HCT116 (cell line): ENCODE results near the gene RAP1A. TPM values are rescaled to one million over a fixed set of nuclear protein-coding genes. Genes with fewer than 3 reads are reported as not detected.

Experiments used
- ATAC-seq: fragments of 200-7000 bp; cut with Tn5 transposase; 2 replicates; pipeline ENCODE4 v1.9.1; 2020; ENCODE audit warnings: mild to moderate bottlenecking, moderate library complexity
- BruUV-seq: library from RNA; stranded (reverse); fragments of 400-500 nt; replicated peaks from 2 replicates; lab custom pipeline; 2021; lab: Mats Ljungman, UMichigan
- CTCF ChIA-PET: fragments of 300-600 bp; sonication (Branson Sonifier 250); formaldehyde crosslinking; loops from one replicate; lab custom pipeline; 2021; ENCODE audit warnings: antibody characterized with exemption; lab: Charles Lee
- POLR2A ChIA-PET: fragments of 300-600, 350-600 bp; sonication (Branson Sonifier 250); formaldehyde crosslinking; loops from one replicate; lab custom pipeline; 2021; ENCODE audit warnings: antibody characterized with exemption; lab: Charles Lee
- RAD21 ChIA-PET, 2 experiments: fragments of 300-600 bp; sonication (Branson Sonifier 250); formaldehyde crosslinking; loops; one replicate each; lab custom pipeline; 2023; ENCODE audit warnings: low total read pairs in 2 of 2; ENCODE audit not compliant: uncharacterized antibody in 2 of 2, unreplicated experiment in 2 of 2, low non-redundant PET in 1 of 2; lab: Charles Lee
- DNase-seq: peaks from one replicate; pipeline ENCODE4 v3.0.0-alpha.2; 2010; ENCODE audit warnings: low read depth, low spot score
- H2AFZ ChIP-seq: fragments of 200-600 bp; shearing (Covaris generic), sonication (generic); 2 replicates; pipeline ENCODE4 v1.6.1; 2017; ENCODE audit warnings: low read depth, mixed run types, mixed read lengths, antibody characterized with exemption, low read length; ENCODE audit not compliant: poor library complexity, severe bottlenecking
- H3K27ac ChIP-seq: 2 replicates; pipeline ENCODE4 v1.5.1; 2012; ENCODE audit warnings: low read depth, low read length
- H3K27me3 ChIP-seq: fragments of 200-600 bp; sonication (generic); 2 replicates; pipeline ENCODE4 v1.6.1; 2016; ENCODE audit warnings: mixed run types, low read length, mixed read lengths; ENCODE audit not compliant: insufficient read depth
- H3K36me3 ChIP-seq, 2 experiments: fragments of 200-500 bp in 1 of 2; fragments of 200-600 bp in 1 of 2; sonication (Bioruptor generic) in 1 of 2; sonication (generic) in 1 of 2; 2 replicates each; pipeline versions ENCODE4 v1.5.1 to v1.6.1; 2014 to 2016; ENCODE audit warnings: low read length in 2 of 2, inconsistent platforms in 1 of 2, mixed read lengths in 1 of 2, mixed run types in 1 of 2; ENCODE audit not compliant: insufficient read depth in 2 of 2, control insufficient read depth in 1 of 2
- H3K4me1 ChIP-seq, 2 experiments: fragments of 200-600 bp in 1 of 2; sonication (generic) in 1 of 2; 2 replicates each; pipeline versions ENCODE4 v1.5.1 to v1.6.1; 2012 to 2017; ENCODE audit warnings: low read length in 2 of 2, inconsistent platforms in 1 of 2, mild to moderate bottlenecking in 1 of 2, mixed read lengths in 1 of 2, mixed run types in 1 of 2, moderate library complexity in 1 of 2; ENCODE audit not compliant: insufficient read depth in 2 of 2, control insufficient read depth in 1 of 2
- H3K4me2 ChIP-seq: fragments of 200-600 bp; sonication (generic); 2 replicates; pipeline ENCODE4 v1.6.1; 2017; ENCODE audit warnings: mixed run types, low read length, mixed read lengths
- H3K4me3 ChIP-seq, 2 experiments: fragments of 200-600 bp in 1 of 2; sonication (generic) in 1 of 2; replicated peaks in 1 of 2; 2 replicates each; pipeline ENCODE4 v1.5.1; 2011 to 2016; ENCODE audit warnings: low read length in 2 of 2, control low read depth in 1 of 2, low read depth in 1 of 2, mild to moderate bottlenecking in 1 of 2, mixed read lengths in 1 of 2, mixed run types in 1 of 2
- H3K79me2 ChIP-seq: fragments of 200-600 bp; sonication (generic); 2 replicates; pipeline ENCODE4 v1.6.1; 2017; ENCODE audit warnings: mild to moderate bottlenecking, mixed run types, low read length, moderate library complexity, mixed read lengths; ENCODE audit not compliant: insufficient read depth
- H3K9ac ChIP-seq: fragments of 200-600 bp; sonication (generic); 2 replicates; pipeline ENCODE4 v1.6.1; 2016; ENCODE audit warnings: low read length, mixed read lengths
- H3K9me2 ChIP-seq: fragments of 200-600 bp; sonication (generic), shearing (Covaris generic); 2 replicates; pipeline ENCODE4 v1.6.1; 2017; ENCODE audit warnings: mixed run types, mild to moderate bottlenecking, moderate library complexity; ENCODE audit not compliant: insufficient read depth
- H3K9me3 ChIP-seq, 2 experiments: fragments of 200-500 bp in 1 of 2; fragments of 200-600 bp in 1 of 2; sonication (Bioruptor generic) in 1 of 2; sonication (generic) in 1 of 2; 2 replicates each; pipeline ENCODE4 v1.6.1; 2014 to 2017; ENCODE audit warnings: low read length in 2 of 2, mixed read lengths in 2 of 2, inconsistent platforms in 1 of 2, low read depth in 1 of 2, mild to moderate bottlenecking in 1 of 2, mixed run types in 1 of 2, moderate library complexity in 1 of 2; ENCODE audit not compliant: control insufficient read depth in 1 of 2, insufficient read depth in 1 of 2
- H4K20me1 ChIP-seq: fragments of 200-600 bp; sonication (generic), shearing (Covaris generic); 2 replicates; pipeline ENCODE4 v1.6.1; 2017; ENCODE audit warnings: mixed run types, mild to moderate bottlenecking, moderate library complexity; ENCODE audit not compliant: insufficient read depth
- CBX3 ChIP-seq: IDR thresholded peaks from 2 replicates; pipeline ENCODE4 v1.6.1; 2012; ENCODE audit warnings: low read depth
- CEBPB ChIP-seq: IDR thresholded peaks from 2 replicates; pipeline ENCODE4 v1.6.1; 2012; ENCODE audit warnings: low read depth
- ELF1 ChIP-seq: IDR thresholded peaks from 2 replicates; pipeline ENCODE4 v1.6.1; 2012; ENCODE audit warnings: low read depth, borderline replicate concordance
- EZH2 ChIP-seq: fragments of 200-600 bp; sonication (generic); IDR thresholded peaks from 2 replicates; pipeline ENCODE4 v1.6.1; 2017; ENCODE audit warnings: antibody characterized with exemption, mixed run types
- EZH2phosphoT487 ChIP-seq: fragments of 200-600 bp; IDR thresholded peaks from 2 replicates; pipeline ENCODE4 v1.6.1; 2018; ENCODE audit warnings: antibody characterized with exemption, borderline replicate concordance
- FOSL1 ChIP-seq: IDR thresholded peaks from 2 replicates; pipeline ENCODE4 v1.6.1; 2012; ENCODE audit warnings: low read depth
- JUND ChIP-seq: IDR thresholded peaks from 2 replicates; pipeline ENCODE4 v1.6.1; 2012
- POLR2A ChIP-seq: IDR thresholded peaks from 2 replicates; pipeline ENCODE4 v1.7.0; 2011; ENCODE audit warnings: borderline replicate concordance; ENCODE audit not compliant: insufficient read depth, insufficient read length; ENCODE audit errors: extremely low read depth
- SIN3A ChIP-seq: IDR thresholded peaks from 2 replicates; pipeline ENCODE4 v1.6.1; 2012; ENCODE audit warnings: low read depth
- SP1 ChIP-seq: IDR thresholded peaks from 2 replicates; pipeline ENCODE4 v1.6.1; 2012; ENCODE audit warnings: low read depth
- SRF ChIP-seq: IDR thresholded peaks from 2 replicates; pipeline ENCODE4 v1.6.1; 2012; ENCODE audit warnings: low read depth
- YY1 ChIP-seq: IDR thresholded peaks from 2 replicates; pipeline ENCODE4 v1.6.1; 2011; ENCODE audit warnings: low read length, low read depth, moderate library complexity, mild to moderate bottlenecking; ENCODE audit not compliant: insufficient replicate concordance; ENCODE audit errors: extremely low read depth
- ZFX ChIP-seq: fragments of 450-650 bp; IDR thresholded peaks from 2 replicates; pipeline ENCODE4 v1.6.1; 2017
- ZNF274 ChIP-seq: fragments of 200-500 bp; sonication (Bioruptor generic); IDR thresholded peaks from 2 replicates; pipeline ENCODE4 v1.6.1; 2014; ENCODE audit warnings: mild to moderate bottlenecking, low read depth, low read length, inconsistent platforms
- intact Hi-C: fragments of 100-400 bp; cut with micrococcal nuclease; formaldehyde crosslinking; loops from 2 replicates; pipeline ENCODE4 v1.10.0; 2022
- total RNA-seq: library from RNA; stranded (reverse); gene quantifications from one replicate; pipeline ENCODE4 v1.2.1, GENCODE V29; 2021; ENCODE audit not compliant: unreplicated experiment
- TF ChIP-seq, protein P1 (sequence below): IDR thresholded peaks from 2 replicates; pipeline ENCODE4 v1.6.1; 2011; ENCODE audit warnings: mild to moderate bottlenecking, low read length, moderate library complexity; ENCODE audit not compliant: insufficient replicate concordance; ENCODE audit errors: extremely low read depth
- TF ChIP-seq, protein P2 (sequence below): IDR thresholded peaks from 2 replicates; pipeline ENCODE4 v1.6.1; 2012
- TF ChIP-seq, protein P3 (sequence below): IDR thresholded peaks from 2 replicates; pipeline ENCODE4 v1.6.1; 2012; ENCODE audit warnings: low read depth

The RAP1A gene
- total RNA-seq, 1 experiment from 2014 or later = 46.2 TPM

DNA sequence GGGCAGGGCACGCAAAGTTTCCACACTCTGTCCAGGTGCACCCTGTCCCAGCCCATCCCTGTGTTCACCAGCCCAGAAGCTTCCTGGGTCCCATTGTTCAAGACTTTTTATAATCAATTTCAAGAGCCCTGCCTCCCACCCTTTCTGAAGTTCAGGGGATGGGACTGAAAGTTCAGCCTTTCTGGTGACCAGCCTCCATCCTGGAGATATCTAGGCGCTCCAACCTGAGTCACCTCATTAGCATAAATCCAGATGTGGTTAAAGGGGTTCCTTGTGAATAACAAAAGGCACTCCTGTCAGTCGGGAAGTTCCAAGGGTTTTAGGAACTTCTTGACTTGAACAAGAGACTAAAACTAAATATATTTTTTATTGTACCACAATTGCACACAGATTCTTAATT lies 48.4 kb upstream of the RAP1A start (continued):
- no peak for TF ChIP-seq EZH2phosphoT487
- no peak for TF ChIP-seq YY1
- TF ChIP-seq ELF1 = no peak
- no peak for TF ChIP-seq CEBPB
- TF ChIP-seq SIN3A = no peak
- TF ChIP-seq POLR2A = no peak
- TF ChIP-seq EZH2 = no peak
- TF ChIP-seq SRF = no peak
- TF ChIP-seq ZNF274 = no peak
- no peak for TF ChIP-seq ZFX
- TF ChIP-seq JUND = no peak

DNA sequence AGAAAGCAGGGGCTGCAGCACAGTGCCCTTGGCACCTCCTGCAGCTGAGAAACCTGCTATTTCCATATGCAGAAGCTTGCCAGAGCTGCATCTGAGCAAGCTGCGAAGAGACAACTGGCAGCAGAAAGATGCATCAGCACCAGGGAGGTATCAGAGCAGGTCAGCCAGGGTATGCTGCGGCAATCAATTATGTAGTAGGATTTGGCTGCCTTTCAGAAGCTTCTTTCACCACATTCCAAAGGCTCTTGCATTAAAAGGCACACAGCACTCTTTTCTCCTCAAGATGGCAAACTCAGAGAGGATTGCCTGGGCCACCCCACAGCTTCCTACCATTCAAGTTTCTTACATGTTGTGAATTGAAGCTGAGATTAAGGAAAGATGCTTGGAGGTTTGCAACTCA lies 47.6 kb upstream of the RAP1A start:
- H3K4me1 ChIP-seq = peaks cover 0 to 5% of the 10 kb centered on the region in 2 experiments; a peak in 1 of 4 replicates
- H3K27me3 ChIP-seq = no peaks in the 10 kb centered on the region
- H3K9me3 ChIP-seq = no peaks in the 10 kb centered on the region
- no peak overlapping the region for H3K27ac ChIP-seq
- CTCF ChIA-PET = interaction anchor here (1.1 kb wide), 1 partner anchor 10 kb away, joined by 3 read pairs; no protein-coding TSS in a partner anchor
- no peaks in the 10 kb centered on the region for H3K79me2 ChIP-seq
- no peak overlapping the region for H3K9ac ChIP-seq
- no peaks in the 10 kb centered on the region for H3K9me2 ChIP-seq
- no peaks in the 10 kb centered on the region for H3K36me3 ChIP-seq
- no peak for ATAC-seq
- RAD21 ChIA-PET = no interaction called here
- no peak for DNase-seq
- intact Hi-C loops = no loop called here
- H3K4me2 ChIP-seq = no peak overlapping the region
- no peak overlapping the region for H3K4me3 ChIP-seq
- H2AFZ ChIP-seq = no peak overlapping the region
- POLR2A ChIA-PET = interaction anchor here (0.6 kb wide), 1 partner anchor 44 kb away, joined by 3 read pairs; no protein-coding TSS in a partner anchor
- H4K20me1 ChIP-seq = no peaks in the 10 kb centered on the region
- no peak for TF ChIP-seq SP1
- TF ChIP-seq ZNF274 = no peak
- TF ChIP-seq, protein P1, sequence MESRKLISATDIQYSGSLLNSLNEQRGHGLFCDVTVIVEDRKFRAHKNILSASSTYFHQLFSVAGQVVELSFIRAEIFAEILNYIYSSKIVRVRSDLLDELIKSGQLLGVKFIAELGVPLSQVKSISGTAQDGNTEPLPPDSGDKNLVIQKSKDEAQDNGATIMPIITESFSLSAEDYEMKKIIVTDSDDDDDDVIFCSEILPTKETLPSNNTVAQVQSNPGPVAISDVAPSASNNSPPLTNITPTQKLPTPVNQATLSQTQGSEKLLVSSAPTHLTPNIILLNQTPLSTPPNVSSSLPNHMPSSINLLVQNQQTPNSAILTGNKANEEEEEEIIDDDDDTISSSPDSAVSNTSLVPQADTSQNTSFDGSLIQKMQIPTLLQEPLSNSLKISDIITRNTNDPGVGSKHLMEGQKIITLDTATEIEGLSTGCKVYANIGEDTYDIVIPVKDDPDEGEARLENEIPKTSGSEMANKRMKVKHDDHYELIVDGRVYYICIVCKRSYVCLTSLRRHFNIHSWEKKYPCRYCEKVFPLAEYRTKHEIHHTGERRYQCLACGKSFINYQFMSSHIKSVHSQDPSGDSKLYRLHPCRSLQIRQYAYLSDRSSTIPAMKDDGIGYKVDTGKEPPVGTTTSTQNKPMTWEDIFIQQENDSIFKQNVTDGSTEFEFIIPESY = no peak
- TF ChIP-seq EZH2phosphoT487 = no peak
- no peak for TF ChIP-seq EZH2
- TF ChIP-seq ELF1 = no peak
- TF ChIP-seq CBX3 = no peak
- no peak for TF ChIP-seq FOSL1
- TF ChIP-seq, protein P2, sequence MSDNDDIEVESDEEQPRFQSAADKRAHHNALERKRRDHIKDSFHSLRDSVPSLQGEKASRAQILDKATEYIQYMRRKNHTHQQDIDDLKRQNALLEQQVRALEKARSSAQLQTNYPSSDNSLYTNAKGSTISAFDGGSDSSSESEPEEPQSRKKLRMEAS = no peak
- TF ChIP-seq CEBPB = no peak
- no peak for TF ChIP-seq POLR2A
- no peak for TF ChIP-seq YY1
- TF ChIP-seq, protein P3, sequence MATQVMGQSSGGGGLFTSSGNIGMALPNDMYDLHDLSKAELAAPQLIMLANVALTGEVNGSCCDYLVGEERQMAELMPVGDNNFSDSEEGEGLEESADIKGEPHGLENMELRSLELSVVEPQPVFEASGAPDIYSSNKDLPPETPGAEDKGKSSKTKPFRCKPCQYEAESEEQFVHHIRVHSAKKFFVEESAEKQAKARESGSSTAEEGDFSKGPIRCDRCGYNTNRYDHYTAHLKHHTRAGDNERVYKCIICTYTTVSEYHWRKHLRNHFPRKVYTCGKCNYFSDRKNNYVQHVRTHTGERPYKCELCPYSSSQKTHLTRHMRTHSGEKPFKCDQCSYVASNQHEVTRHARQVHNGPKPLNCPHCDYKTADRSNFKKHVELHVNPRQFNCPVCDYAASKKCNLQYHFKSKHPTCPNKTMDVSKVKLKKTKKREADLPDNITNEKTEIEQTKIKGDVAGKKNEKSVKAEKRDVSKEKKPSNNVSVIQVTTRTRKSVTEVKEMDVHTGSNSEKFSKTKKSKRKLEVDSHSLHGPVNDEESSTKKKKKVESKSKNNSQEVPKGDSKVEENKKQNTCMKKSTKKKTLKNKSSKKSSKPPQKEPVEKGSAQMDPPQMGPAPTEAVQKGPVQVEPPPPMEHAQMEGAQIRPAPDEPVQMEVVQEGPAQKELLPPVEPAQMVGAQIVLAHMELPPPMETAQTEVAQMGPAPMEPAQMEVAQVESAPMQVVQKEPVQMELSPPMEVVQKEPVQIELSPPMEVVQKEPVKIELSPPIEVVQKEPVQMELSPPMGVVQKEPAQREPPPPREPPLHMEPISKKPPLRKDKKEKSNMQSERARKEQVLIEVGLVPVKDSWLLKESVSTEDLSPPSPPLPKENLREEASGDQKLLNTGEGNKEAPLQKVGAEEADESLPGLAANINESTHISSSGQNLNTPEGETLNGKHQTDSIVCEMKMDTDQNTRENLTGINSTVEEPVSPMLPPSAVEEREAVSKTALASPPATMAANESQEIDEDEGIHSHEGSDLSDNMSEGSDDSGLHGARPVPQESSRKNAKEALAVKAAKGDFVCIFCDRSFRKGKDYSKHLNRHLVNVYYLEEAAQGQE = no peak
- TF ChIP-seq, all 23 proteins: peak for 0
- no TSS peak for BruUV-seq
